GM21723 (cell line): ENCODE results near the gene PLD1.
"Not testable (repeated sequence)": the region's sequence is repeated elsewhere in the genome, so short reads cannot be mapped to it uniquely, and the experiment has no call there.

Source experiments
- ATAC-seq: cut with Tn5 transposase; IDR thresholded peaks from one replicate; pipeline ENCODE4 v1.9.1; 2021; ENCODE audit warnings: mild to moderate bottlenecking, moderate library complexity; ENCODE audit not compliant: unreplicated experiment

The PLD1 gene

GRCh38 chr3:171566803-171567422, 243.4 kb downstream of the PLD1 start:
- no peak for ATAC-seq

DNA sequence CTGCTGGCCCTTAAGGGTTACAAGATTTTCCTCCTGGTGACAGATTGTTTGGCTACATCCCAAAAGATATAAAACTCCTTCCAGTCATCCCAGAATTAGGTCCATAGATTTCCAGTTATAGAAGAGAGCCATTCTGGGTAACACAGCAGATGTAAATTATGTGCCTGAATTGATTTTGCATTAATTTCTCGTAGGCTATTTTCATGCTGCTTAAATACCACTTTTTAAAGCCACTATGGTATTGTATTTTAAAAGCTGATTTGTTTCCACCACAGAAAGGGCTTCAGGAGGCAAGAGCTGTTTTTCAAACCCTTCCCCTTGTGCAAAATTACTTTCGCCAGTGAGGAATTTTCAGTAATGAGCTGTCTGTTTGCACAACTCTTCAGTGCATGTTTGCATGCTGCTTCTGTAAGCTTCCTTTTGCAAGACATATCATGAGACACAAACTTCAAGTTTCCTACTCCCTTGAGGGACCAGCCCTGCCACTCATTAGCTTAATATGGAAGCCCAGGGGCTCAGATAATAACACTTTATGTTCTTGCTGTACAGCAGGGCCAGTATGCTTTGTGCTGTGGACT, 244.7 kb downstream of the PLD1 start:
- ATAC-seq: no peak

DNA sequence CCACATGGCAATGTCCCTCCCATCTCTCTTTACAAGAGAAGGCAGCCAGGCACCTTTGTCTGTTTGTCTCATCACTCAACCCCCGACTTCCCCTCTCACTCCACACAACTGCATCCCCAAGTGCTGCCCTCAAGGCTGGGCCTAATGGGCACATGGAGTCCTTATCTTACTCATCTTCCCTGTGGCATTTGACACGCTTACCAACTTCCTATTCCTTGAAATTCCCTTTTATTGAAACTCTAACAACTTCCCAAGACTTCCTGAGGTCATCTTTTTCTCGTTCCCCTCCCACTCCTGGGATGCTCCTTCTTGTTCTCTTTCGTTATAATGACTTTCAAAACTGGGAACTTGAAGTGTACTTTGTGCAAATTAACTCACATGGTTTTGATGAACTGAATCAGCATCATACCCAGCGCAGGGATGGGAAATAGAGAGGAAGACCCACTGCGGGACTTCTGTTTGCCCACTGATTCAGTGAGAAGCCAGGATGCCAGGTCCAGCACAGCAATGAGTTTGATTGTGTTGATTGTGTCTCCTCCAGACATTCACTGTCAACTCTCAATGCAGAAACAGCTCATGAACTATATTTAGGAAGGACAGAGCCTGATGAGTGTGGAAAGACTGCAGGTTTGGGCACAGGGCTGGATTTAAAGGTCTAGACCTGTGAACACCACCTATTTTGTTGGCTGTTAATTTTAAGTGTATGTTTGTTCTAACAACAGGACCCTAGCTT, 245.4 kb downstream of the PLD1 start:
- no peak for ATAC-seq

GRCh38 chr3:171563298-171563697, 247.0 kb downstream of the PLD1 start:
- no peak for ATAC-seq

- not testable (repeated sequence) for ATAC-seq
These were observed 247.8 kb downstream of the PLD1 start for GRCh38 chr3:171562459-171562858.

- ATAC-seq: no peak
These were observed 248.5 kb downstream of the PLD1 start for GRCh38 chr3:171561596-171562323.

- ATAC-seq: no peak
These were observed 250.7 kb downstream of the PLD1 start for GRCh38 chr3:171559586-171559985.

DNA sequence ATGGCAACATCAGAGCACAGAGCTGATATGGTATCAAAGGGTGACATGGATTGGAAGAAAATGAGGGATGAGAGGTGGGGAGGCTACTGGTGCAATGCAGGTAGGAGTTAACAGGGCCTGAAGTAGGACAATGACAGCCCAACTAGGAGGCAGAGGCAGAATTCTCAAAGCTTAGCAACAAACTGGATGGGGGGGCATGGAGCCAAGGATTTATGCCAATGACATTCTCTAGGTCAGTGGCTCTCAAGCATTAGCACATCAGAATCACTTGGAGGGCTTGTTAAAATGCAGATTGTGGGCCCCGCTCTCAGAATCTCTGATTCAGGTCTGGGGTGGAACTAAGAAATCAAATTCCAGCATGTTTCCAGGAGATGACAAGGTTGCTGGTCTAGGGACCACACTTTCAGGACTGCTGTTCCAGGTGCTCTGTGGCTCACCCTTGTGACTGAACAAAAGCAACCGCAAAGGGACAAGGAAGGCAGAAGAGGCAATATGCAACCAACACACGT, 252.0 kb downstream of the PLD1 start:
- no peak for ATAC-seq

- ATAC-seq: no peak
These were observed 253.1 kb downstream of the PLD1 start for GRCh38 chr3:171557173-171557572.

DNA sequence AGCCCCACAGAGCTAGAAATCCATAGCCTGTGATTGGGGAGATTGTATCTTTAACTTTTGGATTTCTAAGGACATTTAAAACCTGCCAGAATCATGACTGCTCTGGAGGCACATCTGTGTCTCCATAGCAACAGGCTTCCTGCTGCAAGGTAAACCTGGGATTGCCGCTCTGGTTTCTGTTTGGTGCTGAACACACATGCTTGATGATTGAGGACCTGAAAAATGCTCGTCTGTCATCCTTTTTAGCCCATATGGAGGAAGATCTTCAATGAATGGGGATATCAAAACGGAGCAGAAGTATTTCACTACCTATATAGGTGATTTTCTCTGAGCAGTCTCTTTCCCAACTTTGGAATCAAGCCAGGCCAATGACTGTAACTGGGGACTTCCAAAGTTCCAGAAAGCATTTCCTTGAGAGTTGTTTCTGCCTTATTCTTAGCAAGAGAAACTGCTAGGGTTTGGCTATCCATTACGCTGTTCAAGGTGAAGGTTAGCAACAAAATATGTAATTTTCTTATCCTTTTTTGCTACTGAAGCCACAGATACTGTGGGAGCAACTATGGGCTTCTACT, 253.6 kb downstream of the PLD1 start:
- no peak for ATAC-seq

DNA sequence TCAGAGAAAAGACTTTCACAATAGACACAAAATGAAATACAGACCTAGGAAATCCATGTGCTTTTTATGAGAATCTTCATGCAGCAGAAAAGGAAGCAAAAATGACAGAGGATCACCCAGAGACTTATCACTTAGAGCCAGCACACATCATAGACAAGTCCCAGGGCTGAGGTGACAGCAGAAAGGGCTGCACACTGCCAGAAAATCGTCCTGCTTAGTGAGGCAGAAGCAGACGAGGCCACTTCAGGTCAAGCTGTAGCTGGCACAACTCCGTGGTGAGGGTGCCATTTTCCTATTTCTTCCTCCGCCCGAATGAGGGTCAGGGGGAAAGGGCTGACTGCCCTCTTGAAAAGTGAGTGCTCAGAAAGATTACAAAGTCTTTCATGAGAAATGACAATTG, 254.1 kb downstream of the PLD1 start:
- ATAC-seq: no peak

GRCh38 chr3:171553086-171553485, 257.2 kb downstream of the PLD1 start:
- ATAC-seq: no peak

DNA sequence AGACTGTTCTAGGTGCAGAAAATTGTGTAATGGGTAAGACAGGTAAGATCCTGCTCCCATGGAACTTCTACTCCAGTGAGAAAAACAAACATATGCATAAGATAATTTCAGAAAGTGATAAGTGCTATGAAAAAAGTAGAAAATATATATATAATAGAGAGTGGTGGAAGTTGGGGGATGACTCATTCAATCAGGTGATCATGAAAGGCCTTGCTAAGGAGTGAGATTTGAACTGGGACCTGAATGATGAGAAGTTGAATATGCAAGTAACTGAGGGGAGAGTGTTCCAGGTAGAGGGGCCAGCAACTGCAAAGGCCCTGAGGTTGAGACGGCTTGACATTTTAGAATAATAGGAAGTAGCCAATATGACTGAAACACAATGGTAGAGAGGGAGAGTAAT, 257.8 kb downstream of the PLD1 start:
- no peak for ATAC-seq

GRCh38 chr3:171551296-171551695, 259.0 kb downstream of the PLD1 start:
- no peak for ATAC-seq
